ENCODE results near the gene TMEM221.

- no peak for TF ChIP-seq CTCF (IDR thresholded peaks at IDR 0.05)
- no peak for TF ChIP-seq POLR2A (IDR thresholded peaks at IDR 0.05)
- TF ChIP-seq POLR2AphosphoS5 (IDR thresholded peaks at IDR 0.05), result no peak
These were observed 17.1 kb downstream of the TMEM221 start for GRCh38 chr19:17431417-17431816.

Measured in sigmoid colon (tissue), 4 donors.